Measurements from ENCODE around the gene ZBTB16. TPM values are rescaled to one million over a fixed set of nuclear protein-coding genes. Genes with fewer than 3 reads are reported as not detected.

ZBTB16 gene
- total and polyA plus RNA-seq, 7 donors, result 9.9 to 197 (median 99.5) TPM

GRCh38 chr11:114193730-114194679 lies 134.5 kb downstream of the ZBTB16 start:
- DNase-seq, result no peak
- Histone ChIP-seq H3K4me3 (no peak overlapping the region), H3K9me3 (no peaks in the 10 kb centered on the region), H3K4me1 (peaks cover 0 to 71% (median 68%) of the 10 kb centered on the region in 4 donors), H3K36me3 (peaks cover 7 to 45% (median 16%) of the 10 kb centered on the region in 4 donors), H3K27ac (peak overlapping the region; percentile 94 to 99 (median 96)), H3K27me3 (no peaks in the 10 kb centered on the region)
- peak in 2 of 4 donors; percentile 13 to 36 for TF ChIP-seq POLR2AphosphoS5 (IDR thresholded peaks at IDR 0.05)
- TF ChIP-seq EP300 (IDR thresholded peaks at IDR 0.05), result peak in 1 of 4 donors; percentile 19
- TF ChIP-seq, protein P1, sequence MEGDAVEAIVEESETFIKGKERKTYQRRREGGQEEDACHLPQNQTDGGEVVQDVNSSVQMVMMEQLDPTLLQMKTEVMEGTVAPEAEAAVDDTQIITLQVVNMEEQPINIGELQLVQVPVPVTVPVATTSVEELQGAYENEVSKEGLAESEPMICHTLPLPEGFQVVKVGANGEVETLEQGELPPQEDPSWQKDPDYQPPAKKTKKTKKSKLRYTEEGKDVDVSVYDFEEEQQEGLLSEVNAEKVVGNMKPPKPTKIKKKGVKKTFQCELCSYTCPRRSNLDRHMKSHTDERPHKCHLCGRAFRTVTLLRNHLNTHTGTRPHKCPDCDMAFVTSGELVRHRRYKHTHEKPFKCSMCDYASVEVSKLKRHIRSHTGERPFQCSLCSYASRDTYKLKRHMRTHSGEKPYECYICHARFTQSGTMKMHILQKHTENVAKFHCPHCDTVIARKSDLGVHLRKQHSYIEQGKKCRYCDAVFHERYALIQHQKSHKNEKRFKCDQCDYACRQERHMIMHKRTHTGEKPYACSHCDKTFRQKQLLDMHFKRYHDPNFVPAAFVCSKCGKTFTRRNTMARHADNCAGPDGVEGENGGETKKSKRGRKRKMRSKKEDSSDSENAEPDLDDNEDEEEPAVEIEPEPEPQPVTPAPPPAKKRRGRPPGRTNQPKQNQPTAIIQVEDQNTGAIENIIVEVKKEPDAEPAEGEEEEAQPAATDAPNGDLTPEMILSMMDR (IDR thresholded peaks at IDR 0.05), result no peak
- intact Hi-C loops (cut with DNase I), result no loop called here
- WGBS, 2 donors, result 85 to 87% methylated on average over 10 of the region's 10 CpGs

DNA sequence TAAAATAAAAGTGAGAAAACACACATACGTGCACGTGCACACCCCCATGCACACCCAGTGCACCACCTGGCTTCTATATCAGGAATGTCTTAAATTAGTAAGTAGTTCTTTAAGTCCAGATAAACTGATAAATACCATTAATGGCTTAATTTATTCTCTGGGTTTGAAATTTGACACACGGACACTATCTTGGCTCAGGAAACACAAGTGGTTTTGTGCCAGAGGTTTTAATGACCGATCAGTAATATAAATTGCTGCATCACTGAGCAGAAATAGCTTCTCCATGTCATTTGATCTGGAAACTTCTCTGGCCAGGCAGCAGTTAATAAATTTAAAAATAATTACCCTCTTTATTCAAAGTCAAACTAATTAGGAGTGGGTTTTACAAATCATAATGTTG lies 135.2 kb downstream of the ZBTB16 start:
- no peak overlapping the region for H3K4me3 ChIP-seq
- WGBS, 2 donors, result 70 to 88% methylated on average over 4 of the region's 4 CpGs
- no peak for DNase-seq
- intact Hi-C loops (cut with DNase I), result loop anchor here (5.0 kb wide), 1 partner anchor 63 kb away; no protein-coding TSS in a partner anchor
- H3K9me3 ChIP-seq, result no peaks in the 10 kb centered on the region
- peaks cover 0 to 76% (median 73%) of the 10 kb centered on the region in 4 donors for H3K4me1 ChIP-seq
- H3K36me3 ChIP-seq, result peaks cover 7 to 41% (median 14%) of the 10 kb centered on the region in 4 donors
- H3K27ac ChIP-seq, result peak overlapping the region; percentile 94 to 99 (median 96)
- TF ChIP-seq, protein P1 (IDR thresholded peaks at IDR 0.05), result no peak
- TF ChIP-seq POLR2A (IDR thresholded peaks at IDR 0.05), result no peak
- TF ChIP-seq EP300 (IDR thresholded peaks at IDR 0.05), result peak in 1 of 4 donors; percentile 24
- TF ChIP-seq POLR2AphosphoS5 (IDR thresholded peaks at IDR 0.05), result peak in 1 of 4 donors; percentile 23
- H3K27me3 ChIP-seq, result no peaks in the 10 kb centered on the region

- Histone ChIP-seq H3K4me3 (no peak overlapping the region), H3K27ac (peak overlapping the region; percentile 94 to 99 (median 96)), H3K27me3 (no peaks in the 10 kb centered on the region), H3K4me1 (peaks cover 0 to 80% (median 77%) of the 10 kb centered on the region in 4 donors), H3K9me3 (no peaks in the 10 kb centered on the region), H3K36me3 (peaks cover 5 to 37% (median 13%) of the 10 kb centered on the region in 4 donors)
- DNase-seq, result no peak
- TF ChIP-seq POLR2AphosphoS5 (IDR thresholded peaks at IDR 0.05) (peak in 1 of 4 donors; percentile 0), POLR2A (IDR thresholded peaks at IDR 0.05) (no peak)
- intact Hi-C loops (cut with DNase I), result loop anchor here (5.0 kb wide), 1 partner anchor 62 kb away; no protein-coding TSS in a partner anchor
- 92 to 94% methylated on average over 4 of the region's 4 CpGs for WGBS, 2 donors
Observed at GRCh38 chr11:114195151-114195550, 135.6 kb downstream of the ZBTB16 start.

GRCh38 chr11:114195981-114196731 lies 136.6 kb downstream of the ZBTB16 start:
- Histone ChIP-seq H3K27me3 (no peaks in the 10 kb centered on the region), H3K27ac (peak overlapping the region; percentile 94 to 99 (median 96)), H3K4me3 (no peak overlapping the region), H3K9me3 (no peaks in the 10 kb centered on the region), H3K4me1 (peaks cover 0 to 90% (median 87%) of the 10 kb centered on the region in 4 donors), H3K36me3 (peaks cover 3 to 27% (median 9%) of the 10 kb centered on the region in 4 donors)
- TF ChIP-seq, protein P1 (IDR thresholded peaks at IDR 0.05), result no peak
- TF ChIP-seq POLR2A (IDR thresholded peaks at IDR 0.05), result no peak
- peak in 2 of 4 donors; percentile 3 to 6 for TF ChIP-seq POLR2AphosphoS5 (IDR thresholded peaks at IDR 0.05)
- no peak for TF ChIP-seq EP300 (IDR thresholded peaks at IDR 0.05)
- no peak for DNase-seq
- WGBS, 2 donors, result 92 to 96% methylated on average over 5 of the region's 5 CpGs
- intact Hi-C loops (cut with DNase I), result loop anchor here (5.0 kb wide), 1 partner anchor 61 kb away; no protein-coding TSS in a partner anchor

All from sigmoid colon (tissue), 7 donors.